ENCODE measurements around the gene DNAH14. TPM values are rescaled to one million over a fixed set of nuclear protein-coding genes. Genes with fewer than 3 reads are reported as not detected.
"Not testable (repeated sequence)": the region's sequence is repeated elsewhere in the genome, so short reads cannot be mapped to it uniquely, and the experiment has no call there.

Gene DNAH14
- total RNA-seq, 6 donors from 2014 or later, result 2.1 to 26.5 (median 12.9) TPM

GRCh38 chr1:224884361-224884801 is 45.1 kb upstream of the DNAH14 start:
- Histone ChIP-seq H3K4me3 (no peak overlapping the region), H3K9me3 (peaks cover 0 to 7% (median 3%) of the 10 kb centered on the region in 4 donors), H3K4me1 (peaks cover 0 to 3% (median 0%) of the 10 kb centered on the region in 4 donors), H3K27ac (no peak overlapping the region), H3K36me3 (no peaks in the 10 kb centered on the region), H3K27me3 (no peaks in the 10 kb centered on the region)
- ATAC-seq (ENCODE audit: low FRiP score in 2 of 2), result no peak
- no peak for DNase-seq
- WGBS, 2 donors, result 24 to 27% methylated on average over 1 of the region's 1 CpG
- no peak for TF ChIP-seq POLR2A (IDR thresholded peaks at IDR 0.05)
- no peak for TF ChIP-seq CTCF (IDR thresholded peaks at IDR 0.05)
- TF ChIP-seq EP300 (IDR thresholded peaks at IDR 0.05), result no peak
- TF ChIP-seq POLR2AphosphoS5 (IDR thresholded peaks at IDR 0.05), result no peak

- not testable (repeated sequence) for DNase-seq; H3K27me3 ChIP-seq; H3K36me3 ChIP-seq; H3K4me3 ChIP-seq; H3K9me3 ChIP-seq; H3K4me1 ChIP-seq; ATAC-seq (ENCODE audit: low FRiP score in 2 of 2); H3K27ac ChIP-seq
- 92 to 93% methylated on average over 2 of the region's 2 CpGs for WGBS, 2 donors
Measured at GRCh38 chr1:224885376-224885775, 44.1 kb upstream of the DNAH14 start.

- TF ChIP-seq POLR2AphosphoS5 (IDR thresholded peaks at IDR 0.05) (no peak), CTCF (IDR thresholded peaks at IDR 0.05) (no peak), POLR2A (IDR thresholded peaks at IDR 0.05) (no peak), EP300 (IDR thresholded peaks at IDR 0.05) (no peak)
- DNase-seq (no peak), ATAC-seq (ENCODE audit: low FRiP score in 2 of 2) (no peak)
- H3K9me3 ChIP-seq, result peaks cover 0 to 5% (median 0%) of the 10 kb centered on the region in 4 donors
- WGBS, 2 donors, result 18 to 28% methylated on average over 3 of the region's 3 CpGs
- no peak overlapping the region for H3K27ac ChIP-seq
- no peaks in the 10 kb centered on the region for H3K27me3 ChIP-seq
- H3K4me1 ChIP-seq, result no peaks in the 10 kb centered on the region
- no peaks in the 10 kb centered on the region for H3K36me3 ChIP-seq
- no peak overlapping the region for H3K4me3 ChIP-seq
Measured at GRCh38 chr1:224894915-224895314, 34.6 kb upstream of the DNAH14 start.

- no peaks in the 10 kb centered on the region for H3K36me3 ChIP-seq
- H3K9me3 ChIP-seq, result peaks cover 0 to 5% (median 0%) of the 10 kb centered on the region in 4 donors
- ATAC-seq (ENCODE audit: low FRiP score in 2 of 2), result no peak
- 87 to 89% methylated on average over 5 of the region's 5 CpGs for WGBS, 2 donors
- H3K4me1 ChIP-seq, result no peaks in the 10 kb centered on the region
- H3K4me3 ChIP-seq, result no peak overlapping the region
- no peak overlapping the region for H3K27ac ChIP-seq
- H3K27me3 ChIP-seq, result no peaks in the 10 kb centered on the region
- TF ChIP-seq CTCF (IDR thresholded peaks at IDR 0.05), result no peak
- TF ChIP-seq POLR2A (IDR thresholded peaks at IDR 0.05), result no peak
- no peak for TF ChIP-seq EP300 (IDR thresholded peaks at IDR 0.05)
- no peak for TF ChIP-seq POLR2AphosphoS5 (IDR thresholded peaks at IDR 0.05)
- DNase-seq, result no peak
Measured at GRCh38 chr1:224896130-224896781, 33.2 kb upstream of the DNAH14 start.

- H3K36me3 ChIP-seq, result no peaks in the 10 kb centered on the region
- peaks cover 0 to 5% (median 0%) of the 10 kb centered on the region in 4 donors for H3K9me3 ChIP-seq
- no peaks in the 10 kb centered on the region for H3K27me3 ChIP-seq
- H3K4me1 ChIP-seq, result no peaks in the 10 kb centered on the region
- H3K4me3 ChIP-seq, result no peak overlapping the region
- WGBS, 2 donors, result 58 to 95% methylated on average over 1 of the region's 1 CpG
- no peak for ATAC-seq (ENCODE audit: low FRiP score in 2 of 2)
- TF ChIP-seq EP300 (IDR thresholded peaks at IDR 0.05) (no peak), POLR2A (IDR thresholded peaks at IDR 0.05) (no peak), POLR2AphosphoS5 (IDR thresholded peaks at IDR 0.05) (no peak), CTCF (IDR thresholded peaks at IDR 0.05) (no peak)
- DNase-seq, result no peak
- no peak overlapping the region for H3K27ac ChIP-seq
Measured at GRCh38 chr1:224897529-224898327, 31.7 kb upstream of the DNAH14 start.
